GM21576 (cell line): ENCODE measurements around the gene DYRK1A.

Experiments
- ATAC-seq: cut with Tn5 transposase; IDR thresholded peaks from one replicate; pipeline ENCODE4 v1.9.1; 2021; ENCODE audit warnings: mild to moderate bottlenecking, moderate library complexity; ENCODE audit not compliant: unreplicated experiment

DYRK1A gene

GRCh38 chr21:37472581-37472980, 106.0 kb downstream of the DYRK1A start:
- ATAC-seq, result no peak

DNA sequence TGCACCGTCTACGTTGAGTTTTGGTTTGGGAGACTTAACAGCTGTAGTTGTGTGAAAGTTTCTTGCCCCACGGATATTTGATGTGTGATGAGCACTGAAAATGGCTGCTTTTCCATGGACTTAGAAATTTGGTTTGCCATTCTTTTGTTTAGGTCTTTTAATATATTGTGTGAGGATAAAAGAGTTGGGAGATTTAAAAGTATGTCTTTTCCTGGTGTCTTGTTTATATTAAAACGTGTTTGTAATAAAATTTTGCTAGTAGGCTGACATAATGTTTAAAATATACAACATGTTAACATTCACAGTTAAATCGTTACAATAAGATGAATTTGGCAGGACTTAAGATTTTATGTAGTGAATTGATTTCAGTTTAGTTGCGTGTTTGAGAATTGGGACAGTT, 106.9 kb downstream of the DYRK1A start:
- no peak for ATAC-seq

DNA sequence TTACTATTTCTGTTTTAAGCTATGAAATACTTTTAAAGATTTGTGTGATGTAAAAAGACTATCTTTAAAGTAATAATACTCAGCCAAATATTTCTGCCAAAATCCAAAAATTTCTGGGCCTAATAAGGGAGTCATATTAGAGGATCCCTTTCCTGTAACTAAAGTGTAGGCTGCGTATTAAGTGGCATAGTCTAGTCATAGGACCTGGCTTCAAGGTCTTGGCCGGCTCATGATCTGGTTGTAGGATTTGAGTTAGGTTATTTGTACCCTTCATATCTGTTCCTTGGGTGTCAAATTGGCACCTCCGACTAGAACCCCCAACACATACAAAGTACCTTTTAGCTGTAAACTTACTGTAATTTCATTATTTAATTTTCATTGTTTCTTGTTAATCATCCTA, 107.8 kb downstream of the DYRK1A start:
- ATAC-seq, result no peak

DNA sequence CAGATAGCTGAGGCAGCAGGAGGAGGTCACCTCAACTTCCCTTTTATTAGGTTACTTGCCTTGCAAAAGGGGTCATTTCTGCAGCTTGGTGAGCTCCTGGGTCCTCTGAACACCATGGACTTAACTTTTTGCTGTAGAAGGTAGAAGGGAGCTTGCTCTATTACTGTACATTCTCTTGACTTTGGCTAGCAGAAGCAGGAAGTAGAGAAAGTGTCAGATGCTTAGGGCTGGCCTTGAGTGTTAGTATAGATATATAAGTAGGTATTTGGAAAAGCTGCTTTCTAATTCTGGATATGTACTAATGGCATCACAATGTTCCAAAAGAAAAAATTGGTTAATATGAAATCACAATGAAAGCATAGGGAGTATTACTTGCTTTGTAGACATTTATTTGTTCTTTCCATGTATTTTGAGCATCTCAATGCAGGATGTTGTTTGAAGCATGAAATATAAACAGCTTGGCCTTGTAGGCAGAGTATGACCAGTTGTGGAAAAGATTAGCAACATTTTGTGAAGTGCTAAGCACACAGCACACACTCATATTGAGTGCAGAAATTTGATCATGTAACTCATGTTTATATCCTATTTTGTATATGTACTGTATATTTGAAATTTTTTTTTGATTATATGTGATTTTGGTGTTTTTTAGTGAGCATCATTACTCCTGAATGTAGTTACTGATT, 108.8 kb downstream of the DYRK1A start:
- no peak for ATAC-seq

DNA sequence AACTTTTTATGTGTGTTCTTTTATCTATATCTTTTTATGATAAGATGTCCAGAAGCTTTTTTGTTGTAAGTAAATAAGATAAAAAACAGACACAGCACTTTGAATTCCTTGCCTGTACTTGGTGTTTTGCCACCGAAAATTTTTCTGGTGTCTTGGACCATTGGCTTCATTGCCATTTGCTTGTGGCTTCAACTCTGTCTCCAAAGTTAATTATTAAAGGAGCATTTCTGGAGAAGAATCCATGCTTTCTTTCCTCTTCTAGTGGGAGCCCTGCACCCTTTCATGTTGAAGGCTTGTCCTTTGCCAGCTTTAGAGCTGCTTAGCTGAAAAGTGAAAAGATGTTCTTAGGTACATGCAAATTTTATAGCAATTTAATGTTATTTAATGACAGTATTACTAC, 112.2 kb downstream of the DYRK1A start:
- no peak for ATAC-seq

GRCh38 chr21:37483776-37484175, 117.2 kb downstream of the DYRK1A start:
- no peak for ATAC-seq

GRCh38 chr21:37484535-37485474, 118.2 kb downstream of the DYRK1A start:
- no peak for ATAC-seq

DNA sequence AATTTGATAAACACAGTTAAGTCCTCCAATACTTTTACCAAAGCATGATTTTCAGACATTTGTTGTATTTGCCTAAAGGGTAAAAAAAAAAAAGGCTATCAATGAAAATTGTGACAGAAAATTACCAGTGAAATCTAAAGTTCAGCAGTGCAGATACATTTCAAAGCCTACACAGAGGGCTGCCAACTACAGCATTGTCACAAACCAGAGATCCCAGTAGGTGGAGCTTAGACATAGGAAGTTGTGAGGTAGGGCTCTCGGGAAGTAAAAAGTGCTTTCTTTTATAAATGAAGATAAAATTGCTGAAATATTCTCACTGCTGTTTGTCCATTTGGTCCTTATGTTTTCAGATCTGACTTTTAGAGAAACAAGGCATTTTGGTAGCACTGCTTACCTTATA, 123.0 kb downstream of the DYRK1A start:
- no peak for ATAC-seq

GRCh38 chr21:37490084-37490483, 123.5 kb downstream of the DYRK1A start:
- no peak for ATAC-seq

DNA sequence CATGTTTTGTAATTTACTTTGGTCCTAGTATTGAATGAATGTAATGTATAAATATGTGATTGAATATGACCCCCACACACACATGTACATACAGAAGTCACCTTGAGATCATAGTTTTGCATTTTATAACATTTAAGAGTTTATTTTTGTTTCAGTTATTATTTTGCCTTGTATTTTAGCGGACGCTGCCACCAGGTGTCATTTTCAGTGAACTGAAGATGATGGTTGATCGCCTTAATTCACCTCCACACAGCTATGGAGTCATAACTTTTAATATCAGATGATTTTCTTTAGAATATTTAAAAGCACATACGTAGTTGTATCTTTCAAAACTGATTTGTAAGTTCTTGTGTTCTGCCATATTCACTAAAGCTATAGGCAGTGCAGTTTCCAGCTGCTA, 130.4 kb downstream of the DYRK1A start:
- ATAC-seq, result no peak

DNA sequence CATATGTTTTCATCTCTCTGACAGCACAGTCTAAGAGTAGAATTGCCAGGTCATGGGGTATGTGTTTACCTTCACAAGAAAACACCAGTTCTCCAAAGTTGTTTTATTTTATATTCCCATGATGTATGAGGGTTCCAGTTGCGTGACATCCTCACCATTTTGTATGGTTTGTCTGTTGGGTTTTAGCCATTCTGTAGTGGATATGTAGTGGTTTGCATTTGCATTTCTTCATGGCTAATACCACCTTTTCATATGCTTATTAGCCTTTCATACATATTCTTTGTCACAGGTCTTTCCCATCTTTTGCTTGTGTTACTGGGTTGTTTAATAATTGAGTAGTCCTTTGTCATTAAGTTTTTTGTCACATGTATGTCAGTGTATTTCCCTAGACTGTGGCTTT, 132.1 kb downstream of the DYRK1A start:
- no peak for ATAC-seq

DNA sequence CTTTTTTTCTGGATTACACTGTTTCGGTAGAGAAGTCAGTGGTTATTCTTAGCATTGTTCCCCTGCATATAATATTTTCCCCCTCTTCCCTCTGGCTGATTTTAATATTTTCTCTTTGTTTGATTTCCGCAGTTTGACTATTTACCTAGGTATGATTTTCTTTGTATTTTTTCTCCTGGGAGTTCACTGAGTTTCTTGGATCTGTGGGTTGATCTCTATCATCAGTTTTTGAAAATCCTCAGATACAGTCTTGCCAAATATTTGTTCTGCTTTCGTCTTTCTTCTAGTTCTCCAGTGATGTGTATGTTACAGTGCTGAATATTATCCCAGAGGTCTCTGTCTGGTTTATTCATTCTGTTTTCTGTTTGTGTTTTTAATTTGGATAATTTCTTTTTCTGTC, 136.4 kb downstream of the DYRK1A start:
- no peak for ATAC-seq

GRCh38 chr21:37503848-37504467, 137.4 kb downstream of the DYRK1A start:
- no peak for ATAC-seq

GRCh38 chr21:37505963-37506362, 139.4 kb downstream of the DYRK1A start:
- no peak for ATAC-seq

DNA sequence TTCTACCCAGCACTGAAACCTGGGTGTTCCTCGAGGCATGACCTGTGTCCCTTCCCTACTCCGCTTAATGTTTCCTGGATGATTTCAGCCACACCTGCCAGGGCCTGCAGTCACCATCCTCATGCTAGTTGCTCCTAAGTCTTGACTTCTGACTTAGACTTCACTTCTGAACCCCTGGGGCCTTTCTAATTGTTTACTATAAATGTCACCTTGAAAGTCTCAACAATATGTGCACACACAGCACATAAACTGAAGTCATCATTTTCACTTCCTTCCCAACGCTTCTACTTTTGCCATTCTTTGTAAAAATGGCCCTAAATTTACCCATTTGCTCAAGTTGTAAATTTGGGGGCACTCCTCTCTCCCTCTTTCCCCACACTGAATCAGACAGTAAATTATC, 141.1 kb downstream of the DYRK1A start:
- no peak for ATAC-seq

DNA sequence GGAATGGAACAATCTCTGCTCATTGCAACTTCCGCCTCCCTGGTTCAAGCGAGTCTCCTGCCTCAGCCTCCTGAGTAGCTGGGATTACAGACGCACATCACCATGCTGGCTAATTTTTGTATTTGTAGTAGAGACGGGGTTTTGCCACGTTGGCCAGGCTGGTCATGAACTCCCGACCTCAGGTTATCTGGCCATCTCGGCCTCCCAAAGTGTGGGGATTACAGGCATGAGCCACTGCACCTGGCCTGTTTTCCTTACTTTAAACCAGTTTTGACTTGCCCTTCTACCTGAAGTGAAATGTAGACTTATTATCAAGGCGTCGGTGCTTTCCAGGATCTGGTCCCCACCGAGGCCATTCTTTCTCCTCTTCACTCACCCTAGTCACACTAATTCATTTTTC, 141.8 kb downstream of the DYRK1A start:
- no peak for ATAC-seq

GRCh38 chr21:37509802-37510393, 143.3 kb downstream of the DYRK1A start:
- ATAC-seq, result no peak

DNA sequence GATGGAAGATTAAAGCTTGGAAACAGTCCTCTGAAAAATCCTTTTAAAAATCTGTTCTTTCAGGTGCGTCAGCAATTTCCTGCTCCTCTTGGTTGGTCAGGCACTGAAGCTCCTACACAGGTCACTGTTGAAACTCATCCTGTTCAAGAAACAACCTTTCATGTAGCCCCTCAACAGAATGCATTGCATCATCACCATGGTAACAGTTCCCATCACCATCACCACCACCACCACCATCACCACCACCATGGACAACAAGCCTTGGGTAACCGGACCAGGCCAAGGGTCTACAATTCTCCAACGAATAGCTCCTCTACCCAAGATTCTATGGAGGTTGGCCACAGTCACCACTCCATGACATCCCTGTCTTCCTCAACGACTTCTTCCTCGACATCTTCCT, 145.3 kb downstream of the DYRK1A start:
- ATAC-seq, result no peak

DNA sequence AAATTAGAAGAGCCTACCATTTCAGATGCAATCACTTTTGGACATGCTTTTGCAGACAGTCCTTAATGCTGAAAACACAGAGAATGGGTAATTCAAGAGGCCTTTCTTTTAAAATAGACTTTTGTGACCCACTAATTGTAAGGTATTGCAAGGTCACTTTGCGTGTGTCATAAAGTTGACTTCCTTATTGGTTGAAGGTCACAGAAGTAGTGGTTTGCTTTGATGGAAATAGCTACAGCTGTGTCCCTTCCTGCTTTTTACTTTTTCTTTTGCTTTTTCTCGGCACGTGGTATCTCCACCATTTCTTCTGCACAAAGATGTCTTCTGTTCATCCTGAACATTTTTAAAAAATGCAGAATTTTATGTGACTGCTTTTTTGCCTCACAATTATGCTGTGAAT, 146.8 kb downstream of the DYRK1A start:
- ATAC-seq, result no peak

DNA sequence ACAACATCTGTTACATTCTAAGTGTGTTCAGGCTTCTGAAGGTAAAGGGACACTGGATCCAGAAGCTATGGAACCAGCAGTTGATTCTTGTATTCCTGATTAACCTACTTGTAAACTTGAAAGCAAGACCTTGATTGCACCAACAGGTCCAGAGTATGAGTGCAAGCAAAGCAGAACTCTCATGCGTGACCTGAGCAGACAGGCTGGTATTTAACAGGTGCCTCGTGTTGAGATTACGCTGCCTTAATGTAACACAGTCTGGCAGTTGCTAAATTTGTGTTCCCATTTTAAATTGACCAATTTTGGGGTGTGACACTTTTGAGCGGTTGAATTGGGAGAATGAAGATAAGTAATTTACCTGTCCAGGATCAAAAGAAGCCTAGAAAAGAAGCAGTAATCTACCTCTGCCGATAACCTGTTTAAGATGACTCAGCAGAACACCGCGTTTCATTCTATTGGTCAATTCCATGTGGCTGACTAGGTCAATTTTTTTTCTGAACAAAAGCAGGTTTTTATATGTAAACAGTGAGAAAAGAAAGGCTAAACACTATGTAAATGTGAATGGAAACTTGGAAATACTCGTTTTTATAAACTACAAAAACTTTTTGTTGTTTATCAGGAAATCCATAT, 147.6 kb downstream of the DYRK1A start:
- no peak for ATAC-seq

GRCh38 chr21:37516998-37517397, 150.4 kb downstream of the DYRK1A start:
- ATAC-seq, result no peak
